Dendritic cell treated with granulocyte-macrophage colony-stimulating factor and Interleukin-4, amounts not matched to agents 40 ng/mL and 50 ng/mL, for 4 days (primary cell): Measurements from ENCODE around the gene INPP4A.

Experiments used
- H3K27ac Mint-ChIP-seq: one replicate; pipeline ENCODE4 v1.8.0; 2022; ENCODE audit warnings: mild to moderate bottlenecking, mixed read lengths
- H3K27me3 Mint-ChIP-seq: one replicate; pipeline ENCODE4 v1.8.0; 2022; ENCODE audit warnings: mild to moderate bottlenecking, mixed read lengths
- H3K36me3 Mint-ChIP-seq: one replicate; pipeline ENCODE4 v1.8.0; 2022; ENCODE audit warnings: low read depth, mixed read lengths
- H3K4me1 Mint-ChIP-seq: one replicate; pipeline ENCODE4 v1.8.0; 2022; ENCODE audit warnings: low read depth, mixed read lengths
- H3K4me3 Mint-ChIP-seq: one replicate; pipeline ENCODE4 v1.8.0; 2022; ENCODE audit warnings: mild to moderate bottlenecking, moderate library complexity, mixed read lengths
- H3K9me3 Mint-ChIP-seq: one replicate; pipeline ENCODE4 v1.8.0; 2022; ENCODE audit warnings: mixed read lengths
- intact Hi-C: fragments of 100-400 bp; cut with micrococcal nuclease; formaldehyde crosslinking; loops from one replicate; pipeline ENCODE4 v1.15.0; 2022

INPP4A gene

DNA sequence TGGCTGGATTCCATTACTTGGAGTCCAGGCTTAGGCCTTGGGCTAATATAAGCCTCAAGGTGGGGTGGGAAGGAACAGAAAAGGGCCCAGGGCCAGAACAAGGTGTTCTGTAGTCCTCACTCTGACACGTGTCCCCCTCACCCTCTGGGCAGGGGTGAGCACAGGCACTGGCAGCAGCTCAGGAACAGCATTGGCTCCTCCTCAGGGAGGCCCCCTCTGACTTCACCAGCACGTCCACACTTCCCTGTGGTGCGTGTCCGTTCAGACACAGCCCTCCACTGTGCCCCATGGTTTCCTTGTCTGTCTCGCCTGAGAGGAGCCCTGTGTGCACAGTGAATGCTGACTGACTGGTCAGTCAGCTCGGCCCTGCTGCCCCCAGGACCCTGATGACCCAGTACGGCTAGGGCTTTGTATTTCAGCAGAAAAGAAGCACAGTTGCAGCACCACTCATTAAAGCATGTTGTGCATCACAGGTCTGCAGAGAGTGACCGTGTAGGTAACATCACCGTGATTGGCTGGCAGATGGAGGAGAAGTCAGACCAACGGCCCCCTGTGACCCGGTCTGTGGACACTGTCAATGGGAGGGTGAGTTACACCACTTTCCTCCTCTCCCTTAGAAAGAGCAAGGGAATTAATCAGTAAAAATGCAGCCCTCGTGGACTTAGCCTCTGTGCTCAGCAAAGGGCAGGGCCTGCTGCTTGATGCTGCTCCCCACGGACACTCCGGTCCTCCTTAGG is 92.9 kb downstream of the INPP4A start:
- no peaks in the 10 kb centered on the region for H3K9me3 Mint-ChIP-seq
- intact Hi-C loops = no loop called here
- no peaks in the 10 kb centered on the region for H3K27me3 Mint-ChIP-seq
- H3K4me3 Mint-ChIP-seq = no peak overlapping the region
- H3K36me3 Mint-ChIP-seq = peaks cover 90% of the 10 kb centered on the region
- peaks cover 19% of the 10 kb centered on the region for H3K4me1 Mint-ChIP-seq
- H3K27ac Mint-ChIP-seq = no peak overlapping the region

- intact Hi-C loops = no loop called here
- H3K27ac Mint-ChIP-seq = no peak overlapping the region
- peaks cover 93% of the 10 kb centered on the region for H3K36me3 Mint-ChIP-seq
- no peaks in the 10 kb centered on the region for H3K27me3 Mint-ChIP-seq
- H3K9me3 Mint-ChIP-seq = no peaks in the 10 kb centered on the region
- peaks cover 23% of the 10 kb centered on the region for H3K4me1 Mint-ChIP-seq
- H3K4me3 Mint-ChIP-seq = no peak overlapping the region
Observed at GRCh38 chr2:98538280-98539041, 93.8 kb downstream of the INPP4A start.

DNA sequence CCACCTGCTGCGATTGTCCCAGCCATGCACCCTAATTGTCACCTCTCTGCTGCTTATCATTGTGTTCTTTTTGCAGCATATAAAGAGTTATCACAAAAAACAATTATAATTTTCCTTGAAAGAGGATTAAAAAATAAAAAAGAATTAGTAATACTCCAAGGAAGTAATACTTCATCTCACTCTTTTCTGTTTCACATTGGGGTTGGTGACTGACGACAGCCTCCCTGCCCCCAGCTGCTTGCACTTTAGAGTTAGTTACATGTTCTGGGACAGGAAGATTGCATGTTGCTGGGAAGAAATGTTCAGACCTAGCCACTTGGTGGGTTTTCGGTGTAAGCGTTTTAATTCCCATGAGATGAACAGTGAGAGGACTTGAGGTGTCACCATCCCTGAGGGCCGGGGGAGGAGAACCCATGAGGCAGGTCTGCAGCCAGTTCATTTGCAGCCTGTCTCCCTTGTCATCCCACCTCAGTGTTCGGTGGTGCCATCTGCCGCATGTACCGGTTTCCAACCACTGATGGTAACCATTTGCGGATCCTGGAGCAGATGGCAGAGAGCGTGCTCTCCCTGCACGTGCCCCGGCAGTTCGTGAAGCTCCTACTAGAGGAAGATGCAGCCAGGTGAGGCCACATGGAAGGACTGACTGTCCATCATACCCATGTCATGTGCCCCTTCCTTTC is 94.5 kb downstream of the INPP4A start:
- H3K36me3 Mint-ChIP-seq = peaks cover 93% of the 10 kb centered on the region
- H3K27ac Mint-ChIP-seq = no peak overlapping the region
- intact Hi-C loops = no loop called here
- no peaks in the 10 kb centered on the region for H3K9me3 Mint-ChIP-seq
- no peaks in the 10 kb centered on the region for H3K27me3 Mint-ChIP-seq
- no peak overlapping the region for H3K4me3 Mint-ChIP-seq
- H3K4me1 Mint-ChIP-seq = peaks cover 23% of the 10 kb centered on the region

GRCh38 chr2:98540536-98540935 is 95.9 kb downstream of the INPP4A start:
- Mint-ChIP-seq H3K4me3 (no peak overlapping the region), H3K27me3 (no peaks in the 10 kb centered on the region), H3K9me3 (no peaks in the 10 kb centered on the region), H3K4me1 (peaks cover 23% of the 10 kb centered on the region), H3K36me3 (peaks cover 93% of the 10 kb centered on the region), H3K27ac (no peak overlapping the region)
- intact Hi-C loops = no loop called here

- intact Hi-C loops = no loop called here
- no peak overlapping the region for H3K27ac Mint-ChIP-seq
- no peak overlapping the region for H3K4me3 Mint-ChIP-seq
- H3K36me3 Mint-ChIP-seq = peaks cover 93% of the 10 kb centered on the region
- peaks cover 23% of the 10 kb centered on the region for H3K4me1 Mint-ChIP-seq
- H3K9me3 Mint-ChIP-seq = no peaks in the 10 kb centered on the region
- H3K27me3 Mint-ChIP-seq = no peaks in the 10 kb centered on the region
Observed at GRCh38 chr2:98541489-98541888, 96.8 kb downstream of the INPP4A start.

- Mint-ChIP-seq H3K4me1 (peaks cover 23% of the 10 kb centered on the region), H3K9me3 (no peaks in the 10 kb centered on the region), H3K4me3 (no peak overlapping the region), H3K27me3 (no peaks in the 10 kb centered on the region), H3K27ac (no peak overlapping the region), H3K36me3 (peaks cover 93% of the 10 kb centered on the region)
- intact Hi-C loops = no loop called here
Observed at GRCh38 chr2:98541906-98542305, 97.2 kb downstream of the INPP4A start.

DNA sequence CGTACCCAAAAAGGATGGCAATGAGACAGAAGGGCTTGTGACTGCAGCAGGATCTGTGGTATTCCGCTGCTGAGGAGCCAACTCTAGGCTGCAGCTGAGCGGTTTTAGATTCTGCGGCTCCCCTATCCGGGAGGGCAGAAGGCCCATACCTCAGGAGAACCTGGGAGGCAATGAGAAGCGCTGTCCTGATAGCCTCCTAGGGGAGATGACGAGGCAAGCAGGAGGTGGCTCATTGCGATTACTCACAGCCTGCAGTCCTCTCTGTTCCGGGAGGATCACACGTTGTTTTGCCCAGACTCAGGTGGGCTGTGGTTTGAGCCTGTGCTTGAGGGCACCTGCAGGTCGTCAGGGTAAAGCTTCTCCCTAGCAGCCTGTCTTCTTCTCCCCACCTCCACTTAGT is 98.6 kb downstream of the INPP4A start:
- H3K27me3 Mint-ChIP-seq = no peaks in the 10 kb centered on the region
- H3K9me3 Mint-ChIP-seq = no peaks in the 10 kb centered on the region
- peaks cover 20% of the 10 kb centered on the region for H3K4me1 Mint-ChIP-seq
- H3K27ac Mint-ChIP-seq = no peak overlapping the region
- intact Hi-C loops = no loop called here
- no peak overlapping the region for H3K4me3 Mint-ChIP-seq
- H3K36me3 Mint-ChIP-seq = peaks cover 93% of the 10 kb centered on the region

DNA sequence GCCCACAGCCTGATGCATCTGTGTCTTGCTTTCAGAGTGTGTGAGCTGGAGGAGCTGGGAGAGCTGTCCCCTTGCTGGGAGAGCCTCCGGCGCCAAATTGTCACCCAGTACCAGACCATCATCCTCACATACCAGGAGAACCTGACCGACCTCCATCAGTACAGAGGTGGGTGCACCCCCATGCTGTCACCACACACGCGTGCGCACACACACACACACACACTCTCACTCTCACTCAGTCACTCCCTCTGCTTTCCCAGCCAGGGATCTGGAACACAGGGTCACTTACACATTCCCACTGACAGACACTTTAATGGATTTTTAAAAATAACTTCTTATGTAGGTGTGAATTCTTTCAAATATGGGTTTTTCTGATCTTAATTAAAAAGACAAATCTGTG is 99.2 kb downstream of the INPP4A start:
- intact Hi-C loops = no loop called here
- Mint-ChIP-seq H3K27me3 (no peaks in the 10 kb centered on the region), H3K36me3 (peaks cover 93% of the 10 kb centered on the region), H3K9me3 (no peaks in the 10 kb centered on the region), H3K4me3 (no peak overlapping the region), H3K4me1 (peaks cover 13% of the 10 kb centered on the region), H3K27ac (no peak overlapping the region)

DNA sequence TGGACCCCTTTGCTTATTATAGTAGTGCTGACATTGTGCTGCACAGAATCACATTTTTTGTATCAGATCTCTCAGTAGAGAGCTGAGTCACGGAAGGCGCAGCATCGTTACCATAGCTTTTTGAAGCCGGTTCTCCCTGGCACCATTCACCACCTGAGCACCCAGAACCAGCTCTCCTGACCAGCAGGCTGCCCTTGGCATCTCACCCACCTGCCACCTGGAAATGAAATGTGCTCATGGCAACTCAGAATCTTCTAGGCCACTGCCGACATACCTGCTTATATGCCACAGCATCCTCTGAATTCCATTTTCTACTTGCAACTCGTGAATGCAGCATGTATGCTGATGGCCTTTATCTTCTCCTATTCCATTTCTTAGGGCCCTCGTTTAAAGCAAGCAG is 100.9 kb downstream of the INPP4A start:
- intact Hi-C loops = no loop called here
- Mint-ChIP-seq H3K4me1 (peaks cover 13% of the 10 kb centered on the region), H3K36me3 (peaks cover 91% of the 10 kb centered on the region), H3K4me3 (no peak overlapping the region), H3K27ac (no peak overlapping the region), H3K27me3 (no peaks in the 10 kb centered on the region), H3K9me3 (no peaks in the 10 kb centered on the region)

DNA sequence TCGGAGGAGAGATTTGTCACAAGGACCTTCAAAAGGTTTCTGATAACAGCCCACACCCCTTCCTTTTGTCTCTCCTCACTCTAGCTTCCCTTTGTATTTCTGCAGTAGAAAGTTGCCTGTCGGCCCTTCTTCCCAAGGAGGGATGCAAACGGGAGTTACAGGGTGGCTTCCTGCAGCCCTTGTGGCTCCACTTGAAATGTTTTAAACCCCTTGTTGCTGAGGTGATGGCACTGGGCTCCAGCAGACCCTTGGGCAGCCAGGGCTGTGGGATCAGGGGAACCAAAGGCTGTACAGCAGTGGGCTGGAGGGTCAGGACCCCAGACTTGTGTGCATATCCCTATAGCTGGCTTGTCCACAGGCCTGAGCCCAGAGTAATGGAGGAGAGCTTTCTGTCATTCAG is 101.5 kb downstream of the INPP4A start:
- Mint-ChIP-seq H3K9me3 (no peaks in the 10 kb centered on the region), H3K36me3 (peaks cover 93% of the 10 kb centered on the region), H3K27me3 (no peaks in the 10 kb centered on the region), H3K27ac (no peak overlapping the region), H3K4me1 (peaks cover 13% of the 10 kb centered on the region), H3K4me3 (no peak overlapping the region)
- intact Hi-C loops = no loop called here

DNA sequence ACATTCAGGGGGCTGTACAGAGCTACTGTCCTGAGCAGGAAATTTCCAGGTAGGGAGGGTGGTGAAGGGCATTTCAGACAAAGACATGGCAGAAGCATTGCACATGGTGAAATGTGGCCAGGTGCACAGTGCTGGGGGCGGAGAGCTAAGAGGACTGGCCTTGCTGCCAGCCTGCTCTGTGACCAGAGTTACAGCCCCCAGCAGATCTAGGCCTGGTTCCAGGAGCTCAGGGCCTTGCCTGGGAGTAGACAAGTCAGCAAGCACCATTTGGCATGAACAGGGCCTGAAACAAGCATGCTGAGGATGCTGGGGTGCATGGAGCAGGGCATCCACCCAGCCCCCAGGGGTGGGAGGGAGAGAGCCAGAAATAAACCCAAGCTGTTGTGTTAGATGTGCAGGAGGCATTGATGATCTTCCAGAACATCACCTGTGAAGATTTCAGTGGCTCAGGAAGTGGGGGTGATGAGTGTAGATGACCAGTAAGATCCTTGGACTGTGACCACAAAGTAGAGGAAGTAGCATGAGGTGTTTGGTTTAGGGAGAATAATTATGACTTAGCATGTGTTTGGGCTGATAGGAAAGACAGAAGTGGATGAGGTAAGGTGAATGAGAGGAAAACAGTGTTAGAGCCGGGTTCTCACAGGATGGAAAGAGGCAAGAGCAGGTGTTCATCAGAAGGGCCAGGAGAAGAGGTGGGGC is 102.6 kb downstream of the INPP4A start:
- intact Hi-C loops = no loop called here
- H3K9me3 Mint-ChIP-seq = no peaks in the 10 kb centered on the region
- no peaks in the 10 kb centered on the region for H3K27me3 Mint-ChIP-seq
- H3K27ac Mint-ChIP-seq = no peak overlapping the region
- peaks cover 97% of the 10 kb centered on the region for H3K36me3 Mint-ChIP-seq
- H3K4me3 Mint-ChIP-seq = no peak overlapping the region
- peaks cover 7% of the 10 kb centered on the region for H3K4me1 Mint-ChIP-seq

DNA sequence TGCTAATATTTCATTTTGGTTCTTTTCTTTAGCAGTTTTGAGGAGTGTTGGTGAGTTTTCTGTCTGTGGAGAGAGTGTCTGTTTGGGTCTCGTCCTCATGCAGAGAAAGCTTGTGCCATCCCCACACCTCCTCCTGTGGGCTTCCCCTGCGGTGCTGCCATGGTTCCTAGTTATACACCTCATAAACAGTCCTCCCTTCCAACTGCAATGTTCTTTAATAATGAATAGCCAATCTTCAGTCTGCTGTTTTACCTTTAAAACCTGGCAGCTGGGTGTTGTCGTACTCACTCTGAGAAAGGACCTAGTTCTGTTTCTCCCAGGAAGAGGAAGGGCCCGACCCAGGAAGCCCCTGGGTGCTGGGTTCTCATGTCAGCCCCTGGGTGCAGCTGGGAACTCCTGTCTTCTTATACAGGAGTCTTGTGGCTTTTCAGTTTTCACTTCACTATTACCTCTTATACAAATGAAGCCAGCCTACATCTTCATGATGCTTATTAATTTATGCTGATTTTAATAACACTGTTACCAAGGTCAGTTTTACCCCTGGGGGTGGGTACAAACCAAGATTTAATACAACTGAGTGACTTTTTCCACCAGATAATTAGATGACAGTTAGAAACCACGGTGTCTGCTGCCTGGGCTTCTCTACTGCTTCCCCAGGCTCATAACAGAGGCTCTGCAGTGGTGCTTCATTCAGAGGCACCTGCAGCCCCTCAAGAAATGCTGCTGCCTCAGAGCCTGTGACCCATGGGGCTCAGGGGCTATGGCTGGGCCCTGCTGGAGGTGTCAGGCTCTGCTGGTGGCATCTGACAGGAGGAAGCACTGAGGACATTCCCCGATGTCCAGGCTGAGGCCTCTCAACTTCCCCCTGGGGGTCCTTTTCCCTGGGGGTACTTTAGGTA is 104.5 kb downstream of the INPP4A start:
- Mint-ChIP-seq H3K27me3 (no peaks in the 10 kb centered on the region), H3K4me3 (no peak overlapping the region), H3K4me1 (no peaks in the 10 kb centered on the region), H3K9me3 (no peaks in the 10 kb centered on the region), H3K27ac (no peak overlapping the region), H3K36me3 (peaks cover 98% of the 10 kb centered on the region)
- intact Hi-C loops = no loop called here

DNA sequence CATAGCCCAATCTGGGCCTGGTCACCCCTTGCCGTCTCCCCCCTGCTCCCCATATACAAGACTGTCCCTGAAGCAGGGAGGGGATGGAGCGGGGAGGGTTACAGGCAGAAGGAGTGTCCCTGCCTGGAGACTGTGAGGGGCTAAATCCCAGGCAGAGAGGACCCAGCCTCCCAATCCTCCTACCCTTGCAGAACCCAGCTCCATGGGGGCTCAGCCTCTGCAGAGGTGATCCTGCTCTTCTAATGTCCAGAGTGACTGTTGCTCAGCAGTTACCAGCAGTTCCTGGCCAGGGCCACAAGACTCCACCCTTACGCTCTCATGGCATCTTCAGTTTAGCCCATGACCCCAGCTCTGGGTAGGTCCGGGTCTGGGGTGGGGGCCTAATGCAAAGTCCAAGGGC is 105.5 kb downstream of the INPP4A start:
- Mint-ChIP-seq H3K9me3 (no peaks in the 10 kb centered on the region), H3K27ac (no peak overlapping the region), H3K36me3 (peaks cover 98% of the 10 kb centered on the region), H3K4me1 (no peaks in the 10 kb centered on the region), H3K4me3 (no peak overlapping the region), H3K27me3 (no peaks in the 10 kb centered on the region)
- intact Hi-C loops = no loop called here
